HepG2 (cell line): ENCODE data around the gene HINFP. TPM values are rescaled to one million over a fixed set of nuclear protein-coding genes. Genes with fewer than 3 reads are reported as not detected.

Source experiments
- AGO2 ChIP-seq: fragments of 200-400 bp; formaldehyde crosslinking; optimal IDR thresholded peaks from 2 replicates; pipeline ENCODE3; 2017; ENCODE audit warnings: mild to moderate bottlenecking, low read depth, low read length, moderate library complexity
- ATM ChIP-seq: fragments of 450-650 bp; IDR thresholded peaks from 2 replicates; pipeline ENCODE4 v1.7.1; 2017; ENCODE audit warnings: mild to moderate bottlenecking, borderline replicate concordance
- CCAR2 ChIP-seq: fragments of 200-400 bp; formaldehyde crosslinking; optimal IDR thresholded peaks from 2 replicates; pipeline ENCODE3; 2018; ENCODE audit warnings: low read depth, mild to moderate bottlenecking, low read length, moderate library complexity
- FOXO1 ChIP-seq: sonication (generic); formaldehyde crosslinking; IDR thresholded peaks from 2 replicates; pipeline ENCODE4 v1.4.0; 2020; ENCODE audit warnings: missing genetic modification reagents
- HNRNPH1 ChIP-seq: fragments of 200-400 bp; formaldehyde crosslinking; optimal IDR thresholded peaks from 2 replicates; pipeline ENCODE3; 2017; ENCODE audit warnings: mild to moderate bottlenecking, low read depth, low read length
- MEIS1 ChIP-seq: sonication (generic); formaldehyde crosslinking; IDR thresholded peaks from 2 replicates; pipeline ENCODE4 v1.9.0; 2021; ENCODE audit warnings: mild to moderate bottlenecking, missing genetic modification reagents, moderate library complexity, borderline replicate concordance
- PAWR ChIP-seq: sonication (generic); formaldehyde crosslinking; IDR thresholded peaks from 2 replicates; pipeline ENCODE4 v1.4.0; 2020; ENCODE audit warnings: missing genetic modification reagents, mild to moderate bottlenecking, borderline replicate concordance
- RFX5 ChIP-seq: IDR thresholded peaks from 2 replicates; pipeline ENCODE4 v1.6.1; 2011; ENCODE audit warnings: low read depth, low read length, improper control_type of control experiment
- TBX2 ChIP-seq: sonication (generic); formaldehyde crosslinking; IDR thresholded peaks from 2 replicates; pipeline ENCODE4 v1.5.0; 2020; ENCODE audit warnings: missing genetic modification reagents, mild to moderate bottlenecking, borderline replicate concordance
- TBX3 ChIP-seq: fragments of 450-650 bp; IDR thresholded peaks from 2 replicates; pipeline ENCODE4 v1.6.1; 2017; ENCODE audit warnings: antibody characterized with exemption, mild to moderate bottlenecking, inconsistent platforms, borderline replicate concordance
- TEF ChIP-seq: sonication (generic); formaldehyde crosslinking; IDR thresholded peaks from 2 replicates; pipeline ENCODE4 v1.5.0; 2020; ENCODE audit warnings: missing genetic modification reagents
- THRA ChIP-seq: sonication (generic); formaldehyde crosslinking; IDR thresholded peaks from 2 replicates; pipeline ENCODE4 v1.4.0; 2020; ENCODE audit warnings: missing genetic modification reagents, borderline replicate concordance
- TP53 ChIP-seq: sonication (generic); formaldehyde crosslinking; conservative IDR thresholded peaks from 2 replicates; pipeline ENCODE4 v1.4.0; 2020; ENCODE audit warnings: missing genetic modification reagents
- YY1 ChIP-seq: IDR thresholded peaks from 2 replicates; pipeline ENCODE4 v1.6.1; 2011; ENCODE audit warnings: low read length, low read depth, moderate library complexity, mild to moderate bottlenecking; ENCODE audit not compliant: insufficient read depth, insufficient replicate concordance
- ZBTB14 ChIP-seq: sonication (generic); formaldehyde crosslinking; IDR thresholded peaks from 2 replicates; pipeline ENCODE4 v1.4.0; 2020; ENCODE audit warnings: missing genetic modification reagents
- ZBTB21 ChIP-seq: sonication (generic); formaldehyde crosslinking; IDR thresholded peaks from 2 replicates; pipeline ENCODE4 v1.4.0; 2020; ENCODE audit warnings: missing genetic modification reagents
- ZNF253 ChIP-seq: sonication (generic); formaldehyde crosslinking; IDR thresholded peaks from 2 replicates; pipeline ENCODE4 v1.8.0; 2022; ENCODE audit warnings: mild to moderate bottlenecking, missing genetic modification reagents, borderline replicate concordance
- ZNF713 ChIP-seq: sonication (generic); formaldehyde crosslinking; IDR thresholded peaks from 2 replicates; pipeline ENCODE4 v1.4.0; 2020; ENCODE audit warnings: mild to moderate bottlenecking, missing genetic modification reagents
- ZSCAN31 ChIP-seq: sonication (generic); formaldehyde crosslinking; IDR thresholded peaks from 2 replicates; pipeline ENCODE4 v1.5.0; 2020; ENCODE audit warnings: low read depth, mild to moderate bottlenecking, missing genetic modification reagents
- ZSCAN9 ChIP-seq: IDR thresholded peaks from 2 replicates; pipeline ENCODE4 v1.6.1; 2016; ENCODE audit warnings: borderline replicate concordance
- ZUFSP ChIP-seq: sonication (generic); formaldehyde crosslinking; IDR thresholded peaks from 2 replicates; pipeline ENCODE4 v1.9.0; 2021; ENCODE audit warnings: missing genetic modification reagents, mild to moderate bottlenecking, borderline replicate concordance
- polyA plus RNA-seq, 8 experiments: library from polyadenylated mRNA; depleted of rRNA in 3 of 8; stranded (reverse) in 7 of 8; unstranded in 1 of 8; fragments of >200 nt; fragmentation: Illumina TruSeq in 4 of 8; extraction: Trizol in 4 of 8; gene quantifications; 2 replicates each; pipeline versions ENCODE4 v1.2.1 to v1.2.3, GENCODE V29; 2011 to 2016; ENCODE audit warnings: low read depth in 4 of 8, missing spikeins in 1 of 8, mixed read lengths in 1 of 8; ENCODE audit not compliant: insufficient read depth in 1 of 8
- total RNA-seq, 5 experiments: library from RNA; depleted of rRNA; stranded (reverse); fragments of >200 nt; fragmentation: Illumina TruSeq; extraction: Trizol; gene quantifications; 2 replicates each; pipeline ENCODE4 v1.2.3, GENCODE V29; 2016; ENCODE audit warnings: low read depth in 1 of 5
- TF ChIP-seq, protein P1 (sequence below): sonication (generic); formaldehyde crosslinking; IDR thresholded peaks from 2 replicates; pipeline ENCODE4 v1.4.0; 2020; ENCODE audit warnings: missing genetic modification reagents
- TF ChIP-seq, protein P2 (sequence below): sonication (generic); formaldehyde crosslinking; IDR thresholded peaks from 2 replicates; pipeline ENCODE4 v1.4.0; 2020; ENCODE audit warnings: mild to moderate bottlenecking, missing genetic modification reagents
- TF ChIP-seq, protein P3 (sequence below): IDR thresholded peaks from 2 replicates; pipeline ENCODE4 v1.6.1; 2012; ENCODE audit warnings: inconsistent platforms

Gene HINFP
- total and polyA plus RNA-seq, 2 of the 13 experiments (the other 11 are each of a cell fraction or from before 2014, with no cell fraction given), result 15.1 to 21.4 TPM

DNA sequence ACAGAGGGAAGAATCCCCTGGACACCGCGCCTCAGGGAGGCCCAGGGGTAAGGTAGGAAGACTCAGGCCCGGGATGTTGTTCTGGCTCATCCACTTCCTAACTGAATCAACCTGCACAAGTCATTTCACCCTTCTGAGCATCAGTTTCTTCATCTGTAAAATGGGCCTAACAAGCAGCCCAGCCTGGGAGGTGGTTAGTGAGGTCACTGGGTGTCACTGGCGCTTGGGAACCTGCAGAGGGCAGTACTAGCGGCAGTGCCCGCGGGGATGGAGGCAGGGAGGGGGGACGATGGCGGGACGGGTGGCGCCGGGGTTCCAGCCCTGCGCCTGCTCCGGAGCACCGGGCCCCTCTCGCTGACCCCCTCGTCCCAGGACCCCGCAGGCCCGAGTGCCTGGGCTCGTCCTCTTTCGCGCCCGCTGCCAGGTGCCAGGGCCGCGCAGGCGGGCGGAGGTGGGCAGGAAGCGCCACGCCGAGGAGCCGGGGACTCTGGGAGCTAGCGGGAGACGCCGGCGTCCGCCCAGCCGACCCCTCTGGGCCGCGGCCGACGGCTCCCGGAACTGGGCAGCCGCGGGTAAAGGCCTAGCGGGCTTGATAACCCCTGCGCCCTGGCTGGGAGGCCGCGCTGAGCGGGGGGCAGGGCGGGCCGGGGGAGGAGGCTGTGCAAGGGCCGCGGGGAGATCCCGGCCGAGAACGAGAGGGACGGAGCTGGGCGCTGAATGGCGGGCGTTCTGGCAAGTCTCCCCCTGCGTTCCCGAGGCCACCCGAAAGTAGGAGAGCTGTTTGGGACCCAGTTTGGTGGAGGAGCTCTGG is 47.3 kb downstream of the HINFP start, which contains the start of gene NLRX1 (continued):
- TF ChIP-seq ZNF713, result 0 out of 2 replicates have a peak, but pooled peaks have one; percentile 5
- TF ChIP-seq TBX3, result no peak
- TF ChIP-seq, protein P1, sequence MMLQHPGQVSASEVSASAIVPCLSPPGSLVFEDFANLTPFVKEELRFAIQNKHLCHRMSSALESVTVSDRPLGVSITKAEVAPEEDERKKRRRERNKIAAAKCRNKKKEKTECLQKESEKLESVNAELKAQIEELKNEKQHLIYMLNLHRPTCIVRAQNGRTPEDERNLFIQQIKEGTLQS (CRISPR knock-in tag), result 0 out of 2 replicates have a peak, but pooled peaks have one; percentile 8
- TF ChIP-seq RFX5, result no peak
- TF ChIP-seq ZUFSP (CRISPR knock-in tag), result no peak
- TF ChIP-seq TBX2 (CRISPR knock-in tag), result peak; percentile 60; the same call in 1 of the 2 replicates
- TF ChIP-seq ZBTB14 (CRISPR knock-in tag), result no peak
- TF ChIP-seq AGO2, result peak; percentile 85
- peak; percentile 87 for TF ChIP-seq ZSCAN31 (CRISPR knock-in tag)
- TF ChIP-seq, protein P2, sequence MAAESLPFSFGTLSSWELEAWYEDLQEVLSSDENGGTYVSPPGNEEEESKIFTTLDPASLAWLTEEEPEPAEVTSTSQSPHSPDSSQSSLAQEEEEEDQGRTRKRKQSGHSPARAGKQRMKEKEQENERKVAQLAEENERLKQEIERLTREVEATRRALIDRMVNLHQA (CRISPR knock-in tag), result no peak
- no peak for TF ChIP-seq CCAR2
- peak; percentile 93 for TF ChIP-seq HNRNPH1
- TF ChIP-seq THRA (CRISPR knock-in tag), result peak; percentile 62; the same call in 1 of the 2 replicates
- TF ChIP-seq YY1, result peak; percentile 87
- TF ChIP-seq FOXO1, result no peak
- TF ChIP-seq, protein P3, sequence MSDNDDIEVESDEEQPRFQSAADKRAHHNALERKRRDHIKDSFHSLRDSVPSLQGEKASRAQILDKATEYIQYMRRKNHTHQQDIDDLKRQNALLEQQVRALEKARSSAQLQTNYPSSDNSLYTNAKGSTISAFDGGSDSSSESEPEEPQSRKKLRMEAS, result no peak; the same call in none of the 2 replicates
- TF ChIP-seq MEIS1 (CRISPR knock-in tag), result no peak
- no peak for TF ChIP-seq TP53 (CRISPR knock-in tag)
- TF ChIP-seq ZNF253 (CRISPR knock-in tag), result no peak
- no peak for TF ChIP-seq ZSCAN9 (CRISPR knock-in tag)
- TF ChIP-seq PAWR (CRISPR knock-in tag), result no peak
- TF ChIP-seq ZBTB21 (CRISPR knock-in tag), result no peak
- no peak for TF ChIP-seq TEF (CRISPR knock-in tag)
- no peak for TF ChIP-seq ATM
